ENCODE results near the gene TRIM7.

TRIM7 gene

GRCh38 chr5:181198905-181199519 lies 6.0 kb downstream of the TRIM7 start:
- no peak overlapping the region for H3K4me3 ChIP-seq (ENCODE audit: low read length)
- no peak for TF ChIP-seq ZNF274 (IDR thresholded peaks at IDR 0.05; ENCODE audit: low read depth, low read length)

DNA sequence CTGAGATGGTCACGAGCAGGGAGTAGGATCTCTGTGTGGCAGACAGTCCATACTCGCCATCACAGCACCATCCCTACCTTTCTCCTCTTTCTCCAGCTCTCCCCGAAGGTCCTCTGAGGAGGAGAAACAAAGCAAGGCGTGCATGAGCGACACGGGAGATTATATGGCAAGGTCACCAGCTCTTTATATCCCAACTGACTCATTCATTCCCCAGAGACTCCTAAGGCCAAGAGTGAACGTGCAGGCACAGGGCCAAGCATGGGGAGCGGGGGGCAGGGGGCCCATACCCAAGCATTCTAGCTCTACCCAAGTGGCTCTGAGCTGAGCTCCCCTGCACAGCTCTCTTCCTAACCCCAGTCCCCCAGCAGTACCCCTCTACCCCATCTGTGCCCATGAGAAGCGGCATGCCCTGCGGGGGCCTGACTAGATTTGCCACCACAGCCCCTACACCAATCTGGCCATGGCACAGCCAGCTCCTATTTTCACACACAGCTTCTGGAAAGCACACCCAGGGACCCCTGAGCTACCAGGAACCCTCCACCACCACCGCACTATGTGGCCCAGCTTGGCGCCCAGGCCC lies 6.8 kb downstream of the TRIM7 start:
- no peak overlapping the region for H3K4me3 ChIP-seq (ENCODE audit: low read length)
- TF ChIP-seq ZNF274 (IDR thresholded peaks at IDR 0.05; ENCODE audit: low read depth, low read length): no peak

- no peak overlapping the region for H3K4me3 ChIP-seq (ENCODE audit: low read length)
- TF ChIP-seq ZNF274 (IDR thresholded peaks at IDR 0.05; ENCODE audit: low read depth, low read length): no peak
Observed at GRCh38 chr5:181197326-181197951, 7.6 kb downstream of the TRIM7 start.

DNA sequence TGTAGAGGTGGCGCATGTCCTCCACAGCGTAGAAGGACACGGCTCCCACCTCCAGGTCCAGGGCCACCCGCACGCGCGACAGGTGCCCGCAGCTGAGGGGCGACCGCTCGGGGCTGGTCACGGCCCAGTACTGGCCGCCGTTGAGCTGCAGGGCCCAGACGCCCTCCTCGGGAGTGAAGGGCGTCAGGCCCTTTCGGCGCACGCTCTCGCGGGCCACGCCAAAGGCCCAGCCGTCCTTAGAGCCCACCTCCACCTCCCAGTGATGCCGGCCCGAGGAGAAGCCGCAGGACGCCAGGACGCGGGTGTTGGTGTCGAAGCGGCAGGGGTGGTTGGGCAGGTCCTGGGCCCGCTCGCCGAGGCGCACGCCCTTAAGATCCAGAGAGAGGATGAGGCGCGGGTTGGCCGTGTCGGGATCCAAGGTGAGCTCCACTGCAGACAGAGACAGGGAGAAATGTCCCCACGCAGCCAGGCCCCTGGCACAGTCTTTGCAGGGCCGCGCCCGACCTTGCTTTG lies 9.7 kb downstream of the TRIM7 start:
- TF ChIP-seq ZNF274 (IDR thresholded peaks at IDR 0.05; ENCODE audit: low read depth, low read length): no peak
- no peak overlapping the region for H3K4me3 ChIP-seq (ENCODE audit: low read length)

DNA sequence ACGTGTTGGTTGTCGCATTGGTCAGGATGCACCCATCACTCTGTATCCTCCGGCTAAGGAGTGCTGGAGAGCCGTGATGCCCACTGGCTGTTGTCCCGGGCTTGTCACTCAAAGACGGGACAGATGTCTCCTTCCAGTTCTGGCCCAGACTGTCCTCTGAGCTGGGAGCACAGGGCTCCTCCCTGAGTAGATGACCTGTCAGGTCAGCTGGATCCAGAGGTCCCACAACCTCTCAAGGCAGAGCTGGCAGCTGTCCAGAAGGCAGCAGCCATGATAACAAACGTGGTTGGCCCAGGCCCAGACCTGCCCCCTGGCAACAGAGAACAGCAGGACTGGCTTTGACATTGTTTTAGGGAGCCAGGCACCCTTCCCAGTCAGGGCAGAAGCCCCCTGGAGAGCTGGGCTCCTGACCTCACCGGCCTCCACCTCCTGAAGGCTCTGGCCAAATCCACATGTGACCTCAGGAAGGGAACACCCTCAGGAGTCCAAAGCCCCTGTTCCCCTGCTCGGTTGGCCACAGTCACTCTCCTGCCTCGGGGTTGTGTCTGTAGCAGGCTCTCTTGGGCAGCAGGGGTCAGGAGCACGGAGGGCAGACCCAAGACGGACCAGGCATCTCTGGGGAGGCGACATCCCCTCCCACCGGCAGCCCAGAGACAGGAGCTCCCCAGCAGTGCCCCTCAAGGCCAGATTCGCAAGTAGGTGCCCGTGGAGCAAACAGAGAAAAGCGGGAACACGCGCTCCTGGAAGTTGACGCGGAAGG lies 10.3 kb downstream of the TRIM7 start:
- TF ChIP-seq ZNF274 (IDR thresholded peaks at IDR 0.05; ENCODE audit: low read depth, low read length): no peak
- H3K4me3 ChIP-seq (ENCODE audit: low read length): no peak overlapping the region

- H3K4me3 ChIP-seq (ENCODE audit: low read length): no peak overlapping the region
- TF ChIP-seq ZNF274 (IDR thresholded peaks at IDR 0.05; ENCODE audit: low read depth, low read length): no peak
Observed at GRCh38 chr5:181193656-181194055, 11.3 kb downstream of the TRIM7 start.

DNA sequence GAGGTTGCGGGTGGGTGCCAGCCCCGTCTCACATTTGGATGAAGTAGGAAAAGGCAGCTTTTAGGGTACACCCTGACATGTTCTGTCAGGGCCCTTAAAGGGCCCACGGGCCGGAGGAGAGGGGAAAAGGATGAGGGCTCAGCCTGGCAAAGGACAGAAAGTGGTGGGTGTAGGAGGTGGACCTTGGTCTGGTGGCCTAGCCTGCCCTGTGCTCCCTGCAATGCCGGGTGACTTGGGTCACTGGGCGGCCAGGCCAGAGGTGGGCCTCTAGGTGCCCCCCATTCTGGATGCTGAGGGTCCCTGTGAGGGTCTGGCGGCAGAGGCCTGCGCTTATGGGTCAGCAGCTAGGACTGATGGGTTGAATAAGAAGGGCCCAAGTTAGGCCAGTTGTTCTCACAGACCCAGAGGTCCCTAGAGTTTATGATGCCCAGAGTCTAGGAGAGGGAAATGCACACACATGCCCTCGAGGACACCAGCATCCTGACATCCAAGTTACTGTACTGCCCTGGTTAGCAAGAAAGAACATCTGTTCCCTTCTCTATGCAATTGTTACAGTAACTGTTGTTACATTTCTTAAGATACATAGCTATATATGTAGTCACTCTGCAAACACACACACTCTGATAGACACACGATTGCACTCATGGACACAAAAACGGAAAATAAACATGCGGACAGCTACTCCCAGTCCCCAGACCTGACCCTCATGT lies 12.5 kb downstream of the TRIM7 start:
- H3K4me3 ChIP-seq (ENCODE audit: low read length): peak overlapping the region; percentile 65; the same call in 1 of the 2 replicates
- TF ChIP-seq ZNF274 (IDR thresholded peaks at IDR 0.05; ENCODE audit: low read depth, low read length): no peak

DNA sequence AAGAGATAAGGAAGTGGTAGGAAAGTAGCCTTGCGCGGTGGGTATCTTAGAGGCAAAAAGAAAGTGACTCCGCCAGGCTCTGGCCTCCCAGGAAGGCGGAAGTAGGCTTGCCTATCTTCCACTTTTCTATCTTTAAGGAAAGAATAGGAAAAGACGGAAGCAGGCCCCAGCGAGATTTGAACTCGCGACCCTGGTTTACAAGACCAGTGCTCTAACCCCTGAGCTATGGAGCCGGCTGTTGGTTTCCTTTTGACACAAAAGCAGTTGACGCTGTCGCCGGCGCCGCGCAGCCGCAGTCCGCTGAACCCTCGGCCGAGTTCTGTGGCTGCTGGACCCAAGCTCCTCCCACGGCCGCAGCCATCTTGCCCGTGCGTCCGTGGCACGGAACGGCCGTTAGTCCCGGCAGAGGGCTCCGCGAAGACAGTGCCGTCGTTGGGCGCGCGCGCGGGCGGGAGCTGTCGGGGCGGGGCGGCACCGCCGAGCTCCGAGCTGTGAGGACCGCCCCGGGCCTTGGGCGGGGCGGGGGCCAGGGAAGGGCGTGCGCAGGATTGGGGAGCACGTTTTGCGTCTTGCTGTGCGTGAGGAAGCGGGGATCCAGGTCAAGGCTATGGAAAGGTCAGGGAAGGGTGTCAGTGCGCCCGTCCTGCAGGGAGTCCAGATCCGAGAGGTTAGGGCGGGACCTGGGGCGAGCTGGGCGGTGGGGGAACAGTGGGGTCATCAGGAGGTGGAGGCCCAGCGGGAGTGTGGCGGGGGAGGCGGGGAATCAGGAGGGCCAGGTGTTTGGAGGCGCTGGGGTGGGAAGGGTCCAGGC lies 13.3 kb downstream of the TRIM7 start:
- TF ChIP-seq ZNF274 (IDR thresholded peaks at IDR 0.05; ENCODE audit: low read depth, low read length): no peak
- H3K4me3 ChIP-seq (ENCODE audit: low read length): peak overlapping the region; percentile 94

DNA sequence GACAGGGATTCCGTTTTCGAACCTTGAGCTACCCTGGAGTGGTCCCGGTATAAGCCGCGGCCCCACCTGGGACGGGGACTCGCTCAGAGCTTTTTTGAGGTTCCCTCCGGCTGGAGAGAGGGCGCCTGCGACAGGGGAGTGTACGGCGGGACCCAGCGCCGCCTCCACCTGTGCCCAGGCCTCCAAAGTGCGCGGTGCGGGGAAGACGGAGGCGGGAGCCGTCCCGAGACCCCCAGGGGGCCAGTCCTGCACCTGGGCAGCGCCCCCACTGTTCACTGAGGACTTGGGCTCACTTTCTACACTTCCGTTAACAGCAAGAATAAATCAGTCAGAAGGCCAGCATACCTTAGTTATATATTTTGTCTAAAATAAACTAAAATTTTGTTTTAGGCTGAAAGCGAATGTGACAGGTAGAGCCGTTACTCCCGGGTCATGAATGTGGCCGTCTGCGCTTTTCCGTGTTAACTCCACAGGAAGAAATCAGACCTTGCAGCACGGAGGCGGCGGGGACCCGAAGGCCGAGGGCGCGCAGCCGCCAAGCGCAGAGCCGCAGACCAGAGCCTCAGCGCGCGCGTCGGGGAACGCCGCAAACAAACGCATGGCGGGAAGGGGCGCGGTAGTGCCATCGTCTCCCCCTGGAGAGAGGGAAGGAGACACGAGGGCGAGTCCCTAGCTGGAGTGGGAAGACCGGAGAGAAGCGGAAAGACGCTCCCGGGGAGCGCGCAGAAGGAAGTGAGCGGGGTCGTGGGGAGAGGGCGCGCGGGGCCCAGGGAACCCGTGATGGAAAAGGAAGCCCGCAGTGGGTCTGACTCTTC lies 14.1 kb downstream of the TRIM7 start:
- peak overlapping the region; percentile 94 for H3K4me3 ChIP-seq (ENCODE audit: low read length)
- no peak for TF ChIP-seq ZNF274 (IDR thresholded peaks at IDR 0.05; ENCODE audit: low read depth, low read length)

GRCh38 chr5:181189962-181190710 lies 14.9 kb downstream of the TRIM7 start:
- TF ChIP-seq ZNF274 (IDR thresholded peaks at IDR 0.05; ENCODE audit: low read depth, low read length): no peak
- peak overlapping the region; percentile 94 for H3K4me3 ChIP-seq (ENCODE audit: low read length)

DNA sequence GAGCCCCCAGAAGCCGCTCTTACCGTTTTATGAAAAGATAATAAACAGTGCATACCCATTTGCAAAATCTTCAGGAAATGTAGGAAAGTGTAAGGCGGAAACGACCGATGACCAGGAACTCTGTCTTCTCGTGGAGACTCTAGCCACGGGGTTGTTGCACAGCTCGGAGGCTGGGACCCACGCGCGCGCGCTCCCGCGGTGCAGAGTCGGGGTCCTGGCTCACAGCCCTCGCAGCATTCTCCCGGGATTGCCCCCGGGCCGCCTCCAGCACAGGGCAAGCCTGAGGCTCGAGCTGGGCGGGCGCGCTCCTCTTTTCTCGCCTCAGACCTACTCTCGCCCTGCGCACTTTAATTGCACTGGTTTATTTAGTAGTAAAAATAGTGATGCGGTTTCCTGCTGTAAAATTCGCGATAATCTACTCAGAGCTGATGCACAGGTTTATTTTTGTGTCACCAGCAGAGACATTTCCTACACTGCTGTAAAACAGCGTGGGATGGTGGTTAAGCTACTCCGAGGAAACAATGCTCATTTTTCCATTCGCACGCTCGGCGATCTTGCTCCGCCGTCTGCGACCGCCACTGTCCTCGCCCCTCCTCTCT lies 15.5 kb downstream of the TRIM7 start:
- H3K4me3 ChIP-seq (ENCODE audit: low read length): peak overlapping the region; percentile 94
- no peak for TF ChIP-seq ZNF274 (IDR thresholded peaks at IDR 0.05; ENCODE audit: low read depth, low read length)

Measured in GM08714 (cell line).